IMR-90 (cell line): Measurements from ENCODE around the gene CROT. TPM values are rescaled to one million over a fixed set of nuclear protein-coding genes. Genes with fewer than 3 reads are reported as not detected.

Experiments used
- ATAC-seq: fragments of 200-7000 bp; cut with Tn5 transposase; 2 replicates; pipeline ENCODE4 v1.9.1; 2020; ENCODE audit warnings: low read depth, mild to moderate bottlenecking, moderate library complexity
- BruUV-seq: library from RNA; stranded (reverse); fragments of 400-500 nt; replicated peaks from 2 replicates; lab custom pipeline; 2021; lab: Mats Ljungman, UMichigan
- CTCF ChIA-PET: fragments of 300-600 bp; formaldehyde crosslinking; extraction: SDS; loops from one replicate; lab custom pipeline; 2021; ENCODE audit warnings: antibody characterized with exemption; lab: Yijun Ruan, JAX
- POLR2A ChIA-PET: fragments of 300-600 bp; sonication (Branson Sonifier 250); formaldehyde crosslinking; loops from one replicate; lab custom pipeline; 2022; ENCODE audit warnings: antibody characterized with exemption; ENCODE audit not compliant: unreplicated experiment; lab: Charles Lee
- DNase-seq: peaks from one replicate; pipeline ENCODE4 v3.0.0; 2013
- H2AFZ ChIP-seq: replicated peaks from 2 replicates; pipeline ENCODE3; 2013; ENCODE audit warnings: low read length, mild to moderate bottlenecking; ENCODE audit not compliant: poor library complexity
- H2AK5ac ChIP-seq: 2 replicates; pipeline ENCODE4 v1.6.1; 2013; ENCODE audit warnings: low read depth, low read length, inconsistent platforms
- H2AK9ac ChIP-seq: replicated peaks from 2 replicates; pipeline ENCODE3; 2013; ENCODE audit warnings: mild to moderate bottlenecking, low read depth, low read length, moderate library complexity; ENCODE audit not compliant: poor library complexity
- H2BK120ac ChIP-seq: 2 replicates; pipeline ENCODE4 v1.6.1; 2013; ENCODE audit warnings: low read depth, low read length, inconsistent platforms
- H2BK15ac ChIP-seq: 3 replicates; pipeline ENCODE4 v1.6.1; 2013; ENCODE audit warnings: low read depth, low read length, inconsistent platforms
- H2BK20ac ChIP-seq: 2 replicates; pipeline ENCODE4 v1.6.1; 2013; ENCODE audit warnings: low read depth, mild to moderate bottlenecking, inconsistent platforms, low read length, moderate library complexity
- H2BK5ac ChIP-seq: 2 replicates; pipeline ENCODE4 v1.6.1; 2013; ENCODE audit warnings: mild to moderate bottlenecking, low read depth, low read length, inconsistent platforms; ENCODE audit not compliant: poor library complexity, severe bottlenecking
- H3K14ac ChIP-seq: replicated peaks from 2 replicates; pipeline ENCODE4 v1.6.1; 2013; ENCODE audit warnings: low read depth, low read length, inconsistent platforms
- H3K18ac ChIP-seq: 2 replicates; pipeline ENCODE4 v1.6.1; 2013; ENCODE audit warnings: low read depth, low read length, control low read depth
- H3K23ac ChIP-seq: 2 replicates; pipeline ENCODE4 v1.6.1; 2013; ENCODE audit warnings: low read depth, low read length, inconsistent platforms
- H3K27ac ChIP-seq: 2 replicates; pipeline ENCODE4 v1.5.1; 2013; ENCODE audit warnings: mild to moderate bottlenecking, control low read depth, low read length; ENCODE audit not compliant: insufficient read depth
- H3K27me3 ChIP-seq: 2 replicates; pipeline ENCODE4 v1.6.1; 2013; ENCODE audit warnings: low read length; ENCODE audit not compliant: control insufficient read depth, insufficient read depth
- H3K36me3 ChIP-seq: 2 replicates; pipeline ENCODE4 v1.6.1; 2013; ENCODE audit warnings: low read length, mixed read lengths; ENCODE audit not compliant: control insufficient read depth, insufficient read depth
- H3K4ac ChIP-seq: 2 replicates; pipeline ENCODE4 v1.6.1; 2013; ENCODE audit warnings: low read depth, low read length, inconsistent platforms
- H3K4me1 ChIP-seq: 2 replicates; pipeline ENCODE4 v1.6.1; 2013; ENCODE audit warnings: low read length, mixed read lengths; ENCODE audit not compliant: control insufficient read depth, insufficient read depth
- H3K4me2 ChIP-seq: 2 replicates; pipeline ENCODE4 v1.6.1; 2013; ENCODE audit warnings: low read depth, mild to moderate bottlenecking, control low read depth, low read length, moderate library complexity
- H3K4me3 ChIP-seq: 2 replicates; pipeline ENCODE4 v1.5.1; 2013; ENCODE audit warnings: low read depth, mild to moderate bottlenecking, control low read depth, low read length, moderate library complexity; ENCODE audit not compliant: insufficient read depth
- H3K56ac ChIP-seq: 2 replicates; pipeline ENCODE4 v1.6.1; 2013; ENCODE audit warnings: low read length, inconsistent platforms; ENCODE audit not compliant: insufficient read depth; ENCODE audit errors: extremely low read depth
- H3K79me1 ChIP-seq, 2 experiments: 2 replicates each; pipeline ENCODE4 v1.6.1; 2013; ENCODE audit warnings: low read length in 2 of 2, inconsistent platforms in 1 of 2, low read depth in 1 of 2
- H3K9ac ChIP-seq: 2 replicates; pipeline ENCODE4 v1.6.1; 2013; ENCODE audit warnings: low read depth, low read length, control low read depth
- H3K9me1 ChIP-seq: 2 replicates; pipeline ENCODE4 v1.6.1; 2013; ENCODE audit warnings: low read length, inconsistent platforms; ENCODE audit not compliant: insufficient read depth
- H3K9me3 ChIP-seq: 2 replicates; pipeline ENCODE4 v1.6.1; 2013; ENCODE audit warnings: low read length; ENCODE audit not compliant: control insufficient read depth, insufficient read depth
- H4K20me1 ChIP-seq: 2 replicates; pipeline ENCODE4 v1.6.1; 2013; ENCODE audit warnings: low read length, inconsistent platforms; ENCODE audit not compliant: insufficient read depth
- H4K5ac ChIP-seq: 2 replicates; pipeline ENCODE4 v1.6.1; 2013; ENCODE audit warnings: mild to moderate bottlenecking, low read depth, low read length, control low read depth
- H4K8ac ChIP-seq, 2 experiments: 2 replicates each; pipeline ENCODE4 v1.6.1; 2013; ENCODE audit warnings: low read depth in 2 of 2, low read length in 2 of 2, control low read depth in 1 of 2, inconsistent platforms in 1 of 2
- H4K91ac ChIP-seq: 2 replicates; pipeline ENCODE4 v1.6.1; 2013; ENCODE audit warnings: low read depth, low read length, inconsistent platforms; ENCODE audit not compliant: insufficient read depth
- CEBPB ChIP-seq: IDR thresholded peaks from 2 replicates; pipeline ENCODE4 v1.6.1; 2012; ENCODE audit warnings: low read depth, low read length, improper control_type of control experiment
- CHD1 ChIP-seq: IDR thresholded peaks from 2 replicates; pipeline ENCODE4 v1.6.1; 2012; ENCODE audit warnings: low read depth, low read length, improper control_type of control experiment
- MAFK ChIP-seq: IDR thresholded peaks from 2 replicates; pipeline ENCODE4 v1.6.1; 2012; ENCODE audit warnings: low read depth, low read length, improper control_type of control experiment
- NFE2L2 ChIP-seq: fragments of 150-350 bp; IDR thresholded peaks from 2 replicates; pipeline ENCODE4 v1.6.1; 2016; ENCODE audit warnings: low read depth, mild to moderate bottlenecking, low read length
- RAD21 ChIP-seq: IDR thresholded peaks from 2 replicates; pipeline ENCODE4 v1.6.1; 2012; ENCODE audit warnings: low read length, improper control_type of control experiment
- WGBS, 2 experiments: methylation state at CpG; one replicate each; pipeline versions ENCODE4 v1.1.5 to v1.1.7; 2013; ENCODE audit warnings: missing lambda C conversion rate in 2 of 2; ENCODE audit not compliant: insufficient read length in 1 of 2; ENCODE audit errors: extremely low coverage in 2 of 2; 5-methylcytosine and 5-hydroxymethylcytosine counted together
- dilution Hi-C: fragments of 300-500 bp; cut with HindIII; formaldehyde crosslinking; loops from one replicate; pipeline ENCODE4 v1.14.3; 2018; ENCODE audit warnings: low sequenced_read_pairs; ENCODE audit not compliant: unreplicated experiment
- in situ Hi-C: fragments of 300-500 bp; cut with MboI; formaldehyde crosslinking; loops from 3 replicates; pipeline ENCODE4 v1.14.3; 2019; ENCODE audit warnings: low sequenced_read_pairs, inconsistent platforms, mixed read lengths
- intact Hi-C: fragments of 100-400 bp; cut with micrococcal nuclease; formaldehyde crosslinking; loops from 2 replicates; pipeline ENCODE4 v1.10.0; 2022
- polyA plus RNA-seq, 3 experiments: library from polyadenylated mRNA; depleted of rRNA; stranded (reverse); fragments of >200 nt; gene quantifications; 2 replicates each; pipeline ENCODE4 v1.2.3, GENCODE V29; 2012; ENCODE audit warnings: low replicate concordance in 1 of 3
- total RNA-seq: library from RNA; depleted of rRNA; stranded (reverse); fragments of >200 nt; gene quantifications from 2 replicates; pipeline ENCODE4 v1.2.3, GENCODE V29; 2012
- TF ChIP-seq, protein P1 (sequence below): fragments of 150-350 bp; IDR thresholded peaks from 2 replicates; pipeline ENCODE4 v1.6.1; 2017; ENCODE audit warnings: mild to moderate bottlenecking, antibody characterized with exemption, low read length, low read depth

Gene CROT
- total and polyA plus RNA-seq, 2 of the 4 experiments (the other 2 are of a cell fraction): 7.5 to 10.0 TPM

DNA sequence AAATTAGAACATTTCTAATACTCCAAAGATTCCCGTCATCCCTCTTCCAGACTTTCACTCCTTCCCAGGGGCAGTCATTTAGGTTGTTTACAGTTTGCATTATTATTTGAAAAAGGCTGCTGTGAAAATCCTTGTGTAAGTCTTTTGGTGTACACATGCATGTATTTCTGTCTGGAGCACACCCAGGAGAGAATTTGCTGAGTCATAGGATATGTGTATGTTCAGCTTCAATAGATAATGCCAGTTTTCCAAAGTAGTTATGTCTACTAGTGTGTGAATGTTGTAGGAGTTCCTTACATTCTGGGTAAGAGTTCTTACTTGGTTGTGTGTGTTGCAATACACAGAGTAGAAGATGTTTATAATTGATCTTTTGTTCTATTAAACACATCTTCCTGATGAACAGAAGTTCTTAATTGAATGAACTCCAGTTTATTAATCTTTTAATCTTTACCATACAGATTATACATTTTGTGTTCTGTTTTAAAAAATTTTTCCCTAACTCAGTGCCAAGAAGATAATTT lies 25.3 kb downstream of the CROT start:
- peak; percentile 98 for TF ChIP-seq MAFK
- TF ChIP-seq, protein P1, sequence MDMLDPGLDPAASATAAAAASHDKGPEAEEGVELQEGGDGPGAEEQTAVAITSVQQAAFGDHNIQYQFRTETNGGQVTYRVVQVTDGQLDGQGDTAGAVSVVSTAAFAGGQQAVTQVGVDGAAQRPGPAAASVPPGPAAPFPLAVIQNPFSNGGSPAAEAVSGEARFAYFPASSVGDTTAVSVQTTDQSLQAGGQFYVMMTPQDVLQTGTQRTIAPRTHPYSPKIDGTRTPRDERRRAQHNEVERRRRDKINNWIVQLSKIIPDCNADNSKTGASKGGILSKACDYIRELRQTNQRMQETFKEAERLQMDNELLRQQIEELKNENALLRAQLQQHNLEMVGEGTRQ: no peak
- TF ChIP-seq NFE2L2: peak; percentile 99
- no peak for TF ChIP-seq CHD1
- TF ChIP-seq RAD21: no peak
- TF ChIP-seq CEBPB: peak; percentile 76; the same call in 1 of the 2 replicates
- H4K20me1 ChIP-seq: no peaks in the 10 kb centered on the region
- H2AK9ac ChIP-seq: no peak overlapping the region
- no peak overlapping the region for H3K56ac ChIP-seq
- peak overlapping the region; percentile 29; the same call in 1 of the 2 replicates for H3K18ac ChIP-seq
- no peak overlapping the region for H2AFZ ChIP-seq
- no peak overlapping the region for H2BK120ac ChIP-seq
- H3K23ac ChIP-seq: no peak overlapping the region
- no peak overlapping the region for H3K14ac ChIP-seq
- ChIA-PET CTCF (no interaction called here), POLR2A (no interaction called here)
- H3K9ac ChIP-seq: no peak overlapping the region
- no peak overlapping the region for H4K5ac ChIP-seq
- DNase-seq (peak; percentile 78), ATAC-seq (peak; percentile 75)
- H2BK15ac ChIP-seq: no peak overlapping the region
- in situ Hi-C loops (no loop called here), dilution Hi-C loops (no loop called here), intact Hi-C loops (no loop called here)
- no peak overlapping the region for H4K8ac ChIP-seq
- H3K4me3 ChIP-seq: no peak overlapping the region
- no peak overlapping the region for H3K4ac ChIP-seq
- peaks cover 2% of the 10 kb centered on the region; the same call in 1 of the 2 replicates for H3K4me1 ChIP-seq
- H2BK20ac ChIP-seq: no peak overlapping the region
- H3K27ac ChIP-seq: no peak overlapping the region
- no peak overlapping the region for H2AK5ac ChIP-seq
- H3K9me3 ChIP-seq: no peaks in the 10 kb centered on the region
- H3K27me3 ChIP-seq: no peaks in the 10 kb centered on the region
- H3K79me1 ChIP-seq: no peaks in the 10 kb centered on the region
- H3K9me1 ChIP-seq: no peaks in the 10 kb centered on the region
- no TSS peak for BruUV-seq
- WGBS, 2 experiments: no CpG with 5 or more reads among the region's 1 CpG
- peak overlapping the region; percentile 1 for H2BK5ac ChIP-seq
- peaks cover 4% of the 10 kb centered on the region; the same call in 1 of the 2 replicates for H3K36me3 ChIP-seq
- no peak overlapping the region for H4K91ac ChIP-seq
- no peak overlapping the region for H3K4me2 ChIP-seq
